K562 (cell line): ENCODE data around the gene TAF1B. TPM values are rescaled to one million over a fixed set of nuclear protein-coding genes. Genes with fewer than 3 reads are reported as not detected.

Source experiments
- ADNP ChIP-seq: fragments of 200-800 bp; sonication (Bioruptor generic); IDR thresholded peaks from 2 replicates; pipeline ENCODE4 v1.6.1; 2016; ENCODE audit warnings: missing genetic modification characterization, missing compliant biosample characterization
- AFF1 ChIP-seq, 2 experiments: fragments of 450-650 bp; IDR thresholded peaks; 2 replicates each; pipeline ENCODE4 v1.6.1; 2018; ENCODE audit warnings: mild to moderate bottlenecking in 2 of 2, low read depth in 1 of 2; ENCODE audit not compliant: partially characterized antibody in 2 of 2
- CSDE1 ChIP-seq, 2 experiments: fragments of 450-650 bp; IDR thresholded peaks; 2 replicates each; pipeline ENCODE4 v1.6.1; 2016; ENCODE audit warnings: mild to moderate bottlenecking in 1 of 2
- ELK3 ChIP-seq: fragments of 450-650 bp; formaldehyde crosslinking; IDR thresholded peaks from 2 replicates; pipeline ENCODE4 v1.4.0; 2020; ENCODE audit warnings: mild to moderate bottlenecking
- MCM7 ChIP-seq, 2 experiments: fragments of 450-650 bp; IDR thresholded peaks; 2 replicates each; pipeline ENCODE4 v1.6.1; 2016 to 2018
- NR2F6 ChIP-seq: fragments of 450-650 bp; formaldehyde crosslinking; IDR thresholded peaks from 2 replicates; pipeline ENCODE4 v1.4.0; 2020; ENCODE audit warnings: mild to moderate bottlenecking
- PBX2 ChIP-seq, 2 experiments: IDR thresholded peaks in 1 of 2; conservative IDR thresholded peaks in 1 of 2; 2 replicates each; pipeline ENCODE4 v1.6.1; 2016; ENCODE audit warnings: low read depth in 2 of 2, mild to moderate bottlenecking in 1 of 2, missing compliant biosample characterization in 1 of 2, missing genetic modification characterization in 1 of 2, moderate library complexity in 1 of 2
- RAD21 ChIP-seq, 2 experiments: fragments of 250-450 bp in 1 of 2; fragments of 450-650 bp in 1 of 2; sonication (Bioruptor Pico) in 1 of 2; formaldehyde crosslinking in 1 of 2; IDR thresholded peaks in 1 of 2; conservative IDR thresholded peaks in 1 of 2; 2 replicates each; pipeline versions ENCODE4 v1.4.0 to v1.8.0; 2020 to 2022; ENCODE audit warnings: mild to moderate bottlenecking in 2 of 2, moderate library complexity in 1 of 2
- RBM25 ChIP-seq: fragments of 200-400 bp; formaldehyde crosslinking; IDR thresholded peaks from 2 replicates; pipeline ENCODE4 v1.6.1; 2018; ENCODE audit warnings: low read length, low read depth, moderate library complexity; ENCODE audit not compliant: severe bottlenecking
- SOX6 ChIP-seq: fragments of 450-650 bp; IDR thresholded peaks from 2 replicates; pipeline ENCODE4 v1.6.1; 2014; ENCODE audit warnings: mild to moderate bottlenecking
- U2AF1 ChIP-seq: fragments of 200-400 bp; formaldehyde crosslinking; optimal IDR thresholded peaks from 2 replicates; pipeline ENCODE3; 2017; ENCODE audit warnings: mild to moderate bottlenecking, low read depth, low read length, moderate library complexity
- ZNF445 ChIP-seq: fragments of 250-450 bp; sonication (Bioruptor Pico); IDR thresholded peaks from 2 replicates; pipeline ENCODE4 v1.4.0; 2020; ENCODE audit warnings: low read depth, mild to moderate bottlenecking, moderate library complexity
- ZNF511 ChIP-seq: sonication (generic); formaldehyde crosslinking; IDR thresholded peaks from 2 replicates; pipeline ENCODE4 v1.8.0; 2022; ENCODE audit warnings: mild to moderate bottlenecking, missing genetic modification reagents
- ZNF589 ChIP-seq: fragments of 200-800 bp; sonication (Bioruptor generic); IDR thresholded peaks from 2 replicates; pipeline ENCODE4 v1.6.1; 2016; ENCODE audit warnings: low read depth, missing genetic modification characterization, missing compliant biosample characterization
- ZNF668 ChIP-seq: fragments of 250-450 bp; sonication (Bioruptor Pico); IDR thresholded peaks from 2 replicates; pipeline ENCODE4 v1.8.0; 2022; ENCODE audit warnings: mild to moderate bottlenecking, inconsistent platforms
- polyA plus RNA-seq, 8 experiments: library from polyadenylated mRNA; depleted of rRNA in 4 of 8; stranded (reverse) in 5 of 8; unstranded in 3 of 8; fragments of >200 nt; fragmentation: Nextera tagmentation in 2 of 8; fragmentation: Illumina TruSeq in 1 of 8; extraction: Ambion mirVana in 2 of 8; extraction: Trizol in 1 of 8; gene quantifications; 2 replicates each; pipeline versions ENCODE4 v1.2.1 to v1.2.3, GENCODE V29; 2011 to 2014; ENCODE audit warnings: inconsistent platforms in 1 of 8, missing spikeins in 1 of 8
- total RNA-seq, 7 experiments: library from RNA; depleted of rRNA in 6 of 7; stranded (reverse); fragments of >200 nt in 6 of 7; fragmentation: Illumina TruSeq in 2 of 7; extraction: Trizol in 2 of 7; gene quantifications; 2 replicates each; pipeline versions ENCODE4 v1.2.1 to v1.2.3, GENCODE V29; 2011 to 2021; ENCODE audit warnings: low replicate concordance in 1 of 7

TAF1B gene
- total and polyA plus RNA-seq, 9 of the 15 experiments (the other 6 are each of a cell fraction or from before 2014, with no cell fraction given) = 8.8 to 25.1 (median 17.3) TPM

- no peak for TF ChIP-seq ZNF668
- TF ChIP-seq CSDE1 (IDR thresholded peaks at IDR 0.05) = no peak
- TF ChIP-seq AFF1 (IDR thresholded peaks at IDR 0.05; ENCODE audit: low read depth in 1 of 2, partially characterized antibody in 2 of 2) = peak in 1 of 2 experiments; percentile 22
- no peak for TF ChIP-seq ZNF445
- no peak for TF ChIP-seq ELK3 (CRISPR knock-in tag)
- TF ChIP-seq RBM25 = no peak
- TF ChIP-seq NR2F6 (CRISPR knock-in tag) = no peak
- 0 out of 2 replicates have a peak, but pooled peaks have one; percentile 24 for TF ChIP-seq ZNF511 (CRISPR knock-in tag)
- TF ChIP-seq SOX6 = 0 out of 2 replicates have a peak, but pooled peaks have one; percentile 22
- no peak for TF ChIP-seq U2AF1
- no peak for TF ChIP-seq ZNF589 (CRISPR knock-in tag)
- TF ChIP-seq PBX2 (CRISPR knock-in tag; IDR thresholded peaks at IDR 0.05; ENCODE audit: low read depth) = no peak
- no peak for TF ChIP-seq PBX2 (tag; conservative IDR thresholded peaks at IDR 0.05; ENCODE audit: low read depth)
- TF ChIP-seq RAD21 (CRISPR knock-in tag; conservative IDR thresholded peaks at IDR 0.05 in 1 of 2, IDR thresholded peaks at IDR 0.05 in 1 of 2) = peak; percentile 95 to 97
- TF ChIP-seq ADNP = peak; percentile 85
- no peak for TF ChIP-seq MCM7 (IDR thresholded peaks at IDR 0.05)
These were observed 43.3 kb upstream of the TAF1B start (continued) for GRCh38 chr2:9799729-9800632.
